GM21390 (cell line): ENCODE results near the gene KLHL12.
"Not testable (repeated sequence)": the region's sequence is repeated elsewhere in the genome, so short reads cannot be mapped to it uniquely, and the experiment has no call there.

ENCODE experiments used
- ATAC-seq: cut with Tn5 transposase; IDR thresholded peaks from one replicate; pipeline ENCODE4 v1.9.1; 2021; ENCODE audit not compliant: unreplicated experiment

Gene KLHL12

DNA sequence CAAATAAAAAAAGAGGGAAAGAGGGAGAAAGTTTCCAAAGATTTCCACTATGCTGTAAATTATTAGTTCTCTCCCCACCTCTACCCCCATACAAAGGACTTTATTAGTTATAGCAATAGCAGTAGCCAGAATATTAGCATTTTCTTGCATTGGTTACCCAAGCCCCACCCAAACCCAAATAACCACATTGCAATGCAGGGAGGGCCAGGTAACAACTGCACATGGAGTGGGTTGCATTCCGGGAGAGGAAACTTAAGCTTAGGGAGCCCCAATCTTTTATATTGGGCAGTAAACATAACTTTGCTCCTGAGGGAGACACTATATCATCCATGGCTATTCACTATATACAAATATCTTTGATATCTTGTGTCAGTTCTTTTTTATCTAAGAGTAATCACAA is 25.1 kb upstream of the KLHL12 start:
- no peak for ATAC-seq

- no peak for ATAC-seq
These were observed 24.4 kb upstream of the KLHL12 start for GRCh38 chr1:202951437-202951836.

DNA sequence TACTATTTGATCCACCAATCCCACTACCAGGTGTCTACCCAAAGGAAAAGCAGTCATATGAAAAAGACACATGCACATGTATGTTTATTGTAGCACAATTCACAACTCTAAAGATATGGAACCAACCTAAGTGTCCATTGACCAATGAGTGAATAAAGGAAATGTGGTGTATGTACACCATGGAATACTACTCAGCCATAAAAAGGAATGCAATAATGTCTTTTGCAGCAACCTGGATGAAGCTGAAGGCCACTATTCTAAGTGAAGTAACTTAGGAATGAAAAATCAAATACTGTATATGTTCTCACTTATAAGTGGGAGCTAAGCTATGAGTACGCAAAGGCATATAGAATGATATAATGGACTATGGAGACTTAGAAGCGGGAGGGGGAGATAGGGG is 18.4 kb upstream of the KLHL12 start:
- no peak for ATAC-seq

DNA sequence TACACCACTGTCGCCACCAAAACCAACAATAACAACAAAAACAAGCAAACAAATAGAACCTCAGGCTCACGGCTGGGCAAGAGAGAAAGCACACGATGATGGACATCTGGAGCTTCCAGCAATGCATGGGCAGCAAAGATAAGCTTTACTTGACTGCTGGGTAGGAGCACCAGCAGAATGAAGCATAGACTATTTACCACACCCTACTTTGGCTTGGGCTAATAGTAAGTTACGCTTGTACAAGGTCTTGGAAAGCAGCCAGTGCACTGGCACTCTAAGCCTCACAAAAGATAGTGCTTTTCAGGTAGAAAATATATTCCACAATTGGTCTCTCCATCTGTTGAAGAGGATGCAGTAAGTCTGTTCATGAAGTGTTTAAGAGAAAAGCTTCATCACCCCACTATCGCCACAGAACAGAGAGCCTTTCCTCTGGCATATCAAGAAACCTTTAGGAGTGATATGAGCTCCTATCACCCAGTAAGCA is 17.4 kb upstream of the KLHL12 start:
- ATAC-seq: no peak

GRCh38 chr1:202942426-202942825 is 15.4 kb upstream of the KLHL12 start:
- ATAC-seq: no peak

DNA sequence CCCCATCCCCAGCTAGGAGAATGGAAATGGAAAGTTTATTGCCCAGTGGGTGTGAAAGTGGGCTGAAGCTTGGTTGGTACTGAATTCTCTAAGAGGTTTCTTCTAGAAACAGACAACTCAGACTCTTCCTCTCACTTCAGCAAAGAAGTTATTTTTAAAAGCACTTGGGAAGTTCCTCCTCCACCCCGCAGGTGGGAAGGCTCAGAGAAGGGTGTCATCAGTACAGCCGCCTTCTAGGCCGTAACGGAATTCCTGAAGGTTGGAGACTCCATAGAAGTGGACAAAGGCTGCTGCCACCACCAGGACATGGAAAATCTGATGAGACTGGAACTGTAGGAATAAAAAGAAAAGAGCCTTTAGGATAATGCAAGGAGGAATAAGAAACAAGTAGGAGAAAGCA is 14.3 kb upstream of the KLHL12 start:
- no peak for ATAC-seq

- ATAC-seq: no peak
These were observed 13.5 kb upstream of the KLHL12 start for GRCh38 chr1:202940561-202940960.

GRCh38 chr1:202938287-202938925 is 11.4 kb upstream of the KLHL12 start:
- ATAC-seq: no peak

GRCh38 chr1:202936409-202936808 is 9.4 kb upstream of the KLHL12 start:
- ATAC-seq: not testable (repeated sequence)

DNA sequence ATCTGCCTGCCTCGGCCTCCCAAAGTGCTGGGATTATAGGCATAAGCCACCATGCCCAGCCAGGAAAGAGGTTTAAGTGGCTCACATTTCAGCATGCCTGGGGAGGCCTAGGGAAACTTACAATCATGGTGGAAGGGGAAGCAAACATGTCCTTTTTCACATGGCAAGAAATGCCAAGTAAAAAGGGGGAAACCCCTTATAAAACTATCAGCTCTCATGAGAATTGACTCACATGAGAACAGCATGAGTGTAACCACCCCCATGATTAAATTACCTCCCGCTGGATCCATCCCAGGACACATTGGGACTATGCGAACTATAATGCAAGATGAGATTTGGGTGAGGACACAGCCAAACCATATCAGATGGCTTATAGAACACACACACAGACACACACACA is 8.8 kb upstream of the KLHL12 start:
- no peak for ATAC-seq

DNA sequence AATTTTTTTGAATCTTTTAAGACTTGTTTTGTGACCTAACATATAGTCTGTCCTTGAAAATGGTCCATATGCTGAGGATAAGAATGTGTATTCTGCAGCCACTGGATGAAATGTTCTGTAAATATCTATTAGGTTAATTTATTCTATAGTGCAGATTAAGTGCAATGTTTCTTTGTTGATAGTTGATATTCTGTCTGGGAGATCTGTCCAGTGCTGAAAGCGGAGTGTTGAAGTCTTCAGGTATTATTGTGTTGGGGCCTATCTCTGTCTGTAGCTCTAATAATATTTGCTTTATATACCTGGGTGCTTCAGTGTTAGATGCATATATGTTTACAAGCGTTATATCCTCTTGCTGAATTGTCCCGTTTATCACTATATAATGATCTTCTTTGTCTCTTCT is 7.7 kb upstream of the KLHL12 start:
- no peak for ATAC-seq

DNA sequence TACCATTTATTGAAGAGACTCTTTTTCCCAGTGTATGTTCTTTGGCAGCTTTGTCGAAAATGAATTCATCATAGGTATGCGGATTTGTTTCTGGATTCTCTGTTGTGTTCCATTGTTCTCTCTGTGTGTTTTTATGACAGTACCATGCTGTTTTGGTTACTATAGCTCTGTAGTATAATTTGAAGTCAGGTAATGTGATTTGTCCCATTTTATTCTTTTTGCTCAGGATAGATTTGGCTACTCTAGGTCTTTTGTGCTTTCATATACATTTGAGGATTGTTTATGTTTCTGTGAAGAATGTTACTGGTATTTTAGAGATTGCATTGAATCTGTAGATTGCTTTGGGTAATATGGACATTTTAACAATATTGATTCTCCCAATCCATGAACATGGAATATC is 5.4 kb upstream of the KLHL12 start:
- ATAC-seq: no peak

DNA sequence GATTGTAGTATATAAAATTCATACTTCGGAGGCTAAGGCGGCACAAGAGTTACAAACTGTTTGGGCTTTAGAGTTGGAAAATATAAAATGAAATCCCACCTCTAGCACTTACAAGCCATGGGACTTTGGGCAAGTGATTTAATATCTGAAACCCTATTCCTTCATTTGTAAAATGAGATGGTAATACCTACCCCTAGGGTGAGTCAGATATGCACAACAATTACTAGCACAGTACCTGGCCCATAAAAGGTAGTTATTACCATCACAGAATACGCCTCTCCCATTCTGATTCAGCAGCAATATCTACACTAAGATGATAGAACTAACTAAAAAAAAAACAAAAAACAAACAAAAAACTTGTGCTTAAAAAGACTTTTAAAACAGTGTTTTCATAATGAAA is 3.5 kb downstream of the KLHL12 start:
- no peak for ATAC-seq

- no peak for ATAC-seq
These were observed 7.4 kb downstream of the KLHL12 start for GRCh38 chr1:202919615-202920014.

GRCh38 chr1:202915146-202915545 is 11.9 kb downstream of the KLHL12 start:
- no peak for ATAC-seq

DNA sequence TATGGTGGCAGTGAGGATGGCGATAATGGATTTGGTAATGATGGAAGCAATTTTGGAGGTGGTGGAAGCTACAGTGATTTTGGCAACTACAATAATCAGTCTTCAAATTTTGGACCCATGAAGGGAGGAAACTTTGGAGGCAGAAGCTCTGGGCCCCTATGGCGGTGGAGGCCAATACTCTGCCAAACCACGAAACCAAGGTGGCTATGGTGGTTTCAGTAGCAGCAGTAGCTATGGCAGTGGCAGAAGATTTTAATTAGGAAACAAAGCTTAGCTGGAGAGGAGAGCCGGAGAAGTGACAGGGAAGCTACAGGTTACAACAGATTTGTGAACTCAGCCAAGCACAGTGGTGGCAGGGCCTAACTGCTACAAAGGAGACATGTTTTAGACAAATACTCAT is 14.6 kb downstream of the KLHL12 start:
- ATAC-seq: not testable (repeated sequence)

DNA sequence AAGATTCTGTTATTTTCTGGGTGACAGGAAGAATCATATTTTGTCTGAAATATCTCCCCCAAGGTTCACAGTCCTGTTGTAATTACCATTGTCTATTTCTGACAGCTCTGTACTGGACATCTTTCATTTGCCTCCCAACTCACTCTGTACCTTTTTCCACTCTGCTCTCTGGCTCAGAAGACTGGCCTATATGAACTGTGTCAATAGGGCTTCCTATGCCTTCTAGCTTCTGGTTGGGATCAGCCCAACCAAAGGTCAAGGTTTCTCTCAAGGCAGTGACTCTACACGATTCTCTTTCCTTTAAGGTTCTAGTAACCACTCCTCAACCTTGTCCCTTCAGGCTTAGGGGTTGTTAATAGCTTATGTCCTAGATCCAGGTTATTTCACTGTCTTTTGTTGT is 17.5 kb downstream of the KLHL12 start:
- ATAC-seq: no peak

- no peak for ATAC-seq
These were observed 18.0 kb downstream of the KLHL12 start for GRCh38 chr1:202908998-202909397.

DNA sequence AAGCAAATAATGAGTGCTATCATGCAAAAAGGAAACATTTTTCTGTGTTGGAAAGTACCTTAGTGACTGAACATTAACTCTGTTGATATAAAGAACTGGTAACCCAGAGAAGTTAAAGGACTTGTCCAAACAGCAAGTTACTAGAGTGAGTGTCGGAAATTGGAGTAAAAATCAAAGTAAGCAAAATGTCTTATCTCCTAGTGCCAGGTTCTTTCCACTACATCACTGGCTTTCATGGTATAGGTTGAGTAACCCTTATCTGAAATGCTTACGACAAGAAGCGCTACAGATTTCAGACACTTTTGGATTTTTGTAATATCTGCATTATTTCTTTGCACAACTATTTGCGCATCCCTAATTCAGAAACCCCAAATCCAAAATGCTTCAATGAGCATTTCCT is 21.7 kb downstream of the KLHL12 start:
- ATAC-seq: no peak

- not testable (repeated sequence) for ATAC-seq
These were observed 23.2 kb downstream of the KLHL12 start for GRCh38 chr1:202903808-202904207.

DNA sequence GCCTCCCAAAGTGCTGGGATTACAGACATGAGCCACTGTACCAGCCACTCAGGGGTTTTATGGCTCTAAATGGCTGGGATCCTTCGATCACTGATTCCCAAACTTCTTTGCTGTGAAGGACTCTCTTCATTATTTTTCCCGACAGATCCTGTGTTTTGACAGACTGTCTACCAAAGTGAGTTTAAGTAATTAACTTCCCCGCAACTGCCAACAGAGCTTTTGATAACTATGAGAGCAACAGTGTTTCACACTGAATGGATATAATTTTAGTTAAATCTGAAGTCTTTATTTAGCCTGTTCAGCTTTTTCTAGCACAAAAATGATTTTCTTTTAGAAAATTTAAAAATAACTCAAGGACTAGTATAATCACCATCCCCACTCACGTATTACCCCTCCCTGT is 25.5 kb downstream of the KLHL12 start:
- ATAC-seq: no peak

DNA sequence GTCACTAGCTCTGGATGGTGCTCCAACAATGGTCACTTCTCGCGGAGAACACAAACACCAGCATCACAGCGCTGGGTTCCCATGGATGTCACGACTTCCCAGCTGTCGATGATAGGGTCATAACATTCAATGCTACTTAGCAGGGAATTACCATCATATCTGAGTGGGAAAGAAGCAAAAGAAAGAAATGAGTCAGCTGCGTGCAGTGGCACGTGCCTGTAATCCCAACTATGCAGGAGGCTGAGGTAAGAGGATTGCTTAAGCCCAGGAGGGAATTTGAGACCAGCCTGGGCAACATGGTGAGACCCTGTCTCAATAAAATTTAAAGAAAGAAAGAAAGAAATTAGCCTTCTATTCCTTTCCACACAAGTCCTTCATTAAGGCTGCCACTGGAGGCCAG is 34.5 kb downstream of the KLHL12 start:
- ATAC-seq: no peak

DNA sequence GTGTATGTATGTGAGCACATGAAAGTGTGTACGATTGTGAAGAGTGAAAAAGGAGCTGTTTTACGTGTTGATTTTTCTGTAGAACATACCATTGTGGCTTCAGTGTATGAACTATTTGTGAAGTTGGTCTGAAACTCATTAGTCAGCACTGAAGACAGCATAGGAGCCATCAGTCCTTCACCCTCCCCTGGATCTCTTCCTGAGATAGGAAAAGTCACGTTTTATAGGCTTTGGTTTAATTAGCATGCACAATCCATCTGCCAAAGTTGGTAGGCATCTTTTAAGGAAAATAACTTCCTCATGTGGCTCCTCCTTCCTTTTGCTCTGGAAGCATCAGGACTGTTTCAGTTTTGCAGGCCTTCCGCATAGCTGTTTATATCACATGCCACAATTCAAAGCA is 36.6 kb downstream of the KLHL12 start:
- ATAC-seq: no peak
